Natural killer cell (primary cell): ENCODE data around the gene BSN. TPM values are rescaled to one million over a fixed set of nuclear protein-coding genes. Genes with fewer than 3 reads are reported as not detected.

Source experiments
- ATAC-seq, 3 donors: fragments of 150-1000 bp in 2 of 3; fragments of 200-7000 bp in 1 of 3; cut with Tn5 transposase; 1 replicate in 1 of 3; 2 replicates in 2 of 3; pipeline ENCODE4 v1.10.0; 2021; ENCODE audit warnings: mild to moderate bottlenecking in 2 of 3, moderate library complexity in 2 of 3
- DNase-seq, 2 donors: peaks; one replicate each; pipeline versions ENCODE4 v3.0.0 to v3.0.0-alpha.2; 2013 to 2021; ENCODE audit warnings: mixed read lengths in 1 of 2
- H3K27ac ChIP-seq: one replicate; pipeline ENCODE4 v1.5.1; 2013; ENCODE audit warnings: mild to moderate bottlenecking, low read length
- H3K27me3 ChIP-seq: one replicate; pipeline ENCODE4 v1.6.1; 2013; ENCODE audit warnings: low read length; ENCODE audit not compliant: control insufficient read depth, insufficient read depth
- H3K36me3 ChIP-seq: one replicate; pipeline ENCODE4 v1.6.1; 2013; ENCODE audit warnings: low read length; ENCODE audit not compliant: control insufficient read depth, insufficient read depth
- H3K4me1 ChIP-seq: one replicate; pipeline ENCODE4 v1.6.1; 2013; ENCODE audit warnings: low read length; ENCODE audit not compliant: control insufficient read depth, insufficient read depth
- H3K4me3 ChIP-seq: one replicate; pipeline ENCODE4 v1.5.1; 2013; ENCODE audit warnings: low read length
- H3K9me3 ChIP-seq: one replicate; pipeline ENCODE4 v1.6.1; 2013; ENCODE audit warnings: low read length; ENCODE audit not compliant: control insufficient read depth, insufficient read depth
- H3K27ac Mint-ChIP-seq, 2 donors: one replicate each; pipeline ENCODE4 v1.8.0; 2022; ENCODE audit warnings: mild to moderate bottlenecking in 2 of 2, mixed read lengths in 2 of 2, moderate library complexity in 1 of 2
- H3K27me3 Mint-ChIP-seq, 2 donors: one replicate each; pipeline ENCODE4 v1.8.0; 2022; ENCODE audit warnings: low read depth in 2 of 2, mixed read lengths in 2 of 2
- H3K36me3 Mint-ChIP-seq: one replicate; pipeline ENCODE4 v1.8.0; 2022; ENCODE audit warnings: mixed read lengths
- H3K4me1 Mint-ChIP-seq, 2 donors: one replicate each; pipeline ENCODE4 v1.8.0; 2022; ENCODE audit warnings: mixed read lengths in 2 of 2
- H3K4me3 Mint-ChIP-seq: one replicate; pipeline ENCODE4 v1.8.0; 2022; ENCODE audit warnings: mild to moderate bottlenecking, moderate library complexity, mixed read lengths
- H3K9me3 Mint-ChIP-seq, 2 donors: one replicate each; pipeline ENCODE4 v1.8.0; 2022; ENCODE audit warnings: mixed read lengths in 2 of 2
- CTCF ChIP-seq: fragments of 200-600 bp; IDR thresholded peaks from one replicate; pipeline ENCODE4 v1.8.0; 2022; ENCODE audit warnings: antibody characterized with exemption
- WGBS: methylation state at CpG from one replicate; pipeline ENCODE4 v1.1.7; 2013; ENCODE audit warnings: missing lambda C conversion rate; ENCODE audit not compliant: insufficient coverage; 5-methylcytosine and 5-hydroxymethylcytosine counted together
- intact Hi-C: fragments of 100-400 bp; cut with micrococcal nuclease; formaldehyde crosslinking; loops from one replicate; pipeline ENCODE4 v1.14.2; 2022
- total RNA-seq, 4 donors: library from RNA; stranded (reverse); fragments of 120-200 nt in 1 of 4; gene quantifications; one replicate each; pipeline versions ENCODE4 v1.2.3 to v1.2.4, GENCODE V29; 2013 to 2022

Gene BSN
- total RNA-seq, 3 donors from 2014 or later (not counting 1 experiment from before 2014, with no cell fraction given): 0.33 to 0.41 (median 0.35) TPM

GRCh38 chr3:49591615-49592014 is 37.3 kb downstream of the BSN start:
- no peaks in the 10 kb centered on the region for H3K9me3 ChIP-seq
- TF ChIP-seq CTCF: no peak
- no peak for ATAC-seq
- H3K4me1 ChIP-seq: no peaks in the 10 kb centered on the region
- no peaks in the 10 kb centered on the region for H3K27me3 ChIP-seq
- WGBS: no CpG with 5 or more reads among the region's 3 CpGs
- H3K4me3 ChIP-seq: no peak overlapping the region
- intact Hi-C loops: no loop called here
- DNase-seq: no peak
- H3K9me3 Mint-ChIP-seq: no peaks in the 10 kb centered on the region
- H3K36me3 ChIP-seq: no peaks in the 10 kb centered on the region
- no peaks in the 10 kb centered on the region for H3K36me3 Mint-ChIP-seq
- H3K4me1 Mint-ChIP-seq: no peaks in the 10 kb centered on the region
- no peak overlapping the region for H3K27ac ChIP-seq
- peaks cover 8 to 10% of the 10 kb centered on the region in 2 donors for H3K27me3 Mint-ChIP-seq
- no peak overlapping the region for H3K27ac Mint-ChIP-seq
- no peak overlapping the region for H3K4me3 Mint-ChIP-seq

GRCh38 chr3:49593041-49593440 is 38.8 kb downstream of the BSN start:
- H3K9me3 ChIP-seq: no peaks in the 10 kb centered on the region

GRCh38 chr3:49600781-49601180 is 46.5 kb downstream of the BSN start:
- Mint-ChIP-seq H3K9me3 (no peaks in the 10 kb centered on the region), H3K4me3 (no peak overlapping the region), H3K27ac (no peak overlapping the region), H3K36me3 (no peaks in the 10 kb centered on the region), H3K4me1 (peaks cover 10 to 11% of the 10 kb centered on the region in 2 donors), H3K27me3 (no peaks in the 10 kb centered on the region)
- Histone ChIP-seq H3K27me3 (no peaks in the 10 kb centered on the region), H3K36me3 (no peaks in the 10 kb centered on the region), H3K9me3 (no peaks in the 10 kb centered on the region), H3K4me1 (peaks cover 9% of the 10 kb centered on the region), H3K27ac (no peak overlapping the region), H3K4me3 (no peak overlapping the region)
- TF ChIP-seq CTCF: no peak
- ATAC-seq: no peak
- WGBS: 100% methylated on average over 1 of the region's 1 CpG
- intact Hi-C loops: no loop called here
- DNase-seq: no peak

More at GRCh38 chr3:49593041-49593440, 38.8 kb downstream of the BSN start:
- Mint-ChIP-seq H3K4me1 (no peaks in the 10 kb centered on the region), H3K4me3 (no peak overlapping the region), H3K27ac (no peak overlapping the region), H3K36me3 (no peaks in the 10 kb centered on the region), H3K27me3 (peaks cover 0 to 3% of the 10 kb centered on the region in 2 donors), H3K9me3 (no peaks in the 10 kb centered on the region)
- H3K27ac ChIP-seq: no peak overlapping the region
- no peak for DNase-seq
- ATAC-seq: no peak
- 67% methylated on average over 2 of the region's 2 CpGs for WGBS
- H3K4me3 ChIP-seq: no peak overlapping the region
- intact Hi-C loops: no loop called here
- H3K36me3 ChIP-seq: no peaks in the 10 kb centered on the region
- H3K4me1 ChIP-seq: no peaks in the 10 kb centered on the region
- TF ChIP-seq CTCF: no peak
- H3K27me3 ChIP-seq: no peaks in the 10 kb centered on the region

- no peak for ATAC-seq
- no peaks in the 10 kb centered on the region for H3K27me3 Mint-ChIP-seq
- no peak overlapping the region for H3K4me3 ChIP-seq
- H3K36me3 ChIP-seq: no peaks in the 10 kb centered on the region
- peaks cover 9% of the 10 kb centered on the region for H3K4me1 ChIP-seq
- H3K9me3 Mint-ChIP-seq: no peaks in the 10 kb centered on the region
- H3K9me3 ChIP-seq: no peaks in the 10 kb centered on the region
- no peak overlapping the region for H3K27ac Mint-ChIP-seq
- H3K27ac ChIP-seq: no peak overlapping the region
- peaks cover 10 to 11% of the 10 kb centered on the region in 2 donors for H3K4me1 Mint-ChIP-seq
- intact Hi-C loops: no loop called here
- H3K36me3 Mint-ChIP-seq: no peaks in the 10 kb centered on the region
- DNase-seq: no peak
- no peak overlapping the region for H3K4me3 Mint-ChIP-seq
- no peak for TF ChIP-seq CTCF
- no peaks in the 10 kb centered on the region for H3K27me3 ChIP-seq
- 91% methylated on average over 5 of the region's 5 CpGs for WGBS
These were observed 47.2 kb downstream of the BSN start for GRCh38 chr3:49601358-49602048.
